ENCODE data around the gene PLCB1. TPM values are rescaled to one million over a fixed set of nuclear protein-coding genes. Genes with fewer than 3 reads are reported as not detected.

Gene PLCB1
- total RNA-seq, 1 donor from 2014 or later, result 10.8 TPM

- Mint-ChIP-seq H3K4me1 (ENCODE audit: low read depth) (peaks cover 18% of the 10 kb centered on the region), H3K9me3 (ENCODE audit: low read depth) (no peaks in the 10 kb centered on the region), H3K27me3 (ENCODE audit: low read depth) (no peaks in the 10 kb centered on the region), H3K4me3 (ENCODE audit: unreplicated experiment) (no peak overlapping the region), H3K36me3 (ENCODE audit: low read depth) (peaks cover 6% of the 10 kb centered on the region), H3K27ac (ENCODE audit: unreplicated experiment) (no peak overlapping the region)
- DNase-seq (ENCODE audit: low spot score), result no peak
- no peak for TF ChIP-seq CTCF (IDR thresholded peaks at IDR 0.05)
Measured at GRCh38 chr20:8766868-8767390, 634.9 kb downstream of the PLCB1 start.

- H3K4me1 Mint-ChIP-seq (ENCODE audit: low read depth), result peaks cover 12% of the 10 kb centered on the region
- no peak overlapping the region for H3K4me3 Mint-ChIP-seq (ENCODE audit: unreplicated experiment)
- no peaks in the 10 kb centered on the region for H3K9me3 Mint-ChIP-seq (ENCODE audit: low read depth)
- H3K36me3 Mint-ChIP-seq (ENCODE audit: low read depth), result peaks cover 1% of the 10 kb centered on the region
- H3K27me3 Mint-ChIP-seq (ENCODE audit: low read depth), result no peaks in the 10 kb centered on the region
- DNase-seq (ENCODE audit: low spot score), result no peak
- H3K27ac Mint-ChIP-seq (ENCODE audit: unreplicated experiment), result no peak overlapping the region
- no peak for TF ChIP-seq CTCF (IDR thresholded peaks at IDR 0.05)
Measured at GRCh38 chr20:8774412-8774811, 642.3 kb downstream of the PLCB1 start.

GRCh38 chr20:8777911-8778310 lies 645.8 kb downstream of the PLCB1 start:
- Mint-ChIP-seq H3K4me1 (ENCODE audit: low read depth) (peaks cover 21% of the 10 kb centered on the region), H3K36me3 (ENCODE audit: low read depth) (peaks cover 3% of the 10 kb centered on the region), H3K4me3 (ENCODE audit: unreplicated experiment) (no peak overlapping the region), H3K9me3 (ENCODE audit: low read depth) (no peaks in the 10 kb centered on the region), H3K27ac (ENCODE audit: unreplicated experiment) (no peak overlapping the region), H3K27me3 (ENCODE audit: low read depth) (no peaks in the 10 kb centered on the region)
- DNase-seq (ENCODE audit: low spot score), result no peak
- TF ChIP-seq CTCF (IDR thresholded peaks at IDR 0.05), result no peak

GRCh38 chr20:8778387-8778786 lies 646.3 kb downstream of the PLCB1 start:
- Mint-ChIP-seq H3K4me1 (ENCODE audit: low read depth) (peaks cover 26% of the 10 kb centered on the region), H3K27ac (ENCODE audit: unreplicated experiment) (no peak overlapping the region), H3K27me3 (ENCODE audit: low read depth) (no peaks in the 10 kb centered on the region), H3K4me3 (ENCODE audit: unreplicated experiment) (no peak overlapping the region), H3K36me3 (ENCODE audit: low read depth) (peaks cover 3% of the 10 kb centered on the region), H3K9me3 (ENCODE audit: low read depth) (no peaks in the 10 kb centered on the region)
- DNase-seq (ENCODE audit: low spot score), result no peak
- TF ChIP-seq CTCF (IDR thresholded peaks at IDR 0.05), result no peak

- TF ChIP-seq CTCF (IDR thresholded peaks at IDR 0.05), result no peak
- Mint-ChIP-seq H3K27me3 (ENCODE audit: low read depth) (no peaks in the 10 kb centered on the region), H3K9me3 (ENCODE audit: low read depth) (no peaks in the 10 kb centered on the region), H3K27ac (ENCODE audit: unreplicated experiment) (no peak overlapping the region), H3K4me3 (ENCODE audit: unreplicated experiment) (no peak overlapping the region), H3K4me1 (ENCODE audit: low read depth) (peaks cover 31% of the 10 kb centered on the region), H3K36me3 (ENCODE audit: low read depth) (peaks cover 3% of the 10 kb centered on the region)
- DNase-seq (ENCODE audit: low spot score), result no peak
Measured at GRCh38 chr20:8780915-8781314, 648.8 kb downstream of the PLCB1 start.

Data from chondrocyte (in vitro differentiated cells).